RPMI7951 (cell line): Measurements from ENCODE around the gene NUTF2. TPM values are rescaled to one million over a fixed set of nuclear protein-coding genes. Genes with fewer than 3 reads are reported as not detected.
"Not testable (repeated sequence)": the region's sequence is repeated elsewhere in the genome, so short reads cannot be mapped to it uniquely, and the experiment has no call there.

Experiments
- DNase-seq: peaks from one replicate; pipeline ENCODE4 v3.0.0-alpha.2; 2012; ENCODE audit warnings: low read depth
- total RNA-seq: library from RNA; depleted of rRNA; stranded (reverse); fragments of >200 nt; shearing (Covaris generic); gene quantifications from 2 replicates; pipeline ENCODE4 v1.2.3, GENCODE V29; 2014

Gene NUTF2
- total RNA-seq, 1 experiment from 2014 or later: 459 TPM

DNA sequence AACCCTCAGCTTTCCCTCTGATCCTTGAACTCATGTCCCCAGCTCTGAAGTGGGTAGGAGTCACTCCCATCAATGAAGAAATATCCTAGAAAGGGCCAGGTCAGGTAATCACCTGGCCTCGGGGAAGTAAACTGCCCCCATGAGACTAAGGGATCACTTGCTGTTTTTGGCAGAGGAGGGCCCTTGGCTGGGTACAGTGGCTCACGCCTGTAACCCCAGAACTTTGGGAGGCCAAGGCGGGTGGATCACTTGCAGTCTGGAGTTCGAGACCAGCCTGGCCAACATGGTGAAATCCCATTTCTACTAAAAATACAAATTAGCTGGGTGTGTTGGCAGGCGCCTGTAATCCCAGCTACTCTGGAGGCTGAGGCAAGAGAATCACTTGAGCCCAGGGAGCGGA, 17.3 kb downstream of the NUTF2 start:
- DNase-seq: not testable (repeated sequence)

DNA sequence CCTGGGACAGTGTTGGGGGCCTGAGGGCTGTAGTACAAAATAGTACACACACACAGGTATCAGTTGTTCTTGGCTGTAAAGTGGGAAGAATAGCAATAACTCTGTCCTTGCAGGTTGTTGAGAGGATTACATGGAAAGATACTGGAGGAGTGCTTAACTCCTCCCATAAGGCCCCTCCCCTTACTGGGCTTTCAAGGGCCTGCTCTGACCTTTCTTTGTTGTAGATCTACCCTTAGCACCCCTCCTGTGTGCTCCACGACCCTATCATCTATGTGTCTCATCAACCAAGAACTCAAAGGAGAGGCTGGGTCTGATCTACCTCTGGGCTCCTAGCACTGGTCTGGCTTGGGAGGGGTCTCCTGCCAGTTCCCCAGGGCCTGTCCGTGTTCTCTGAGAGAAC, 17.9 kb downstream of the NUTF2 start:
- DNase-seq: no peak

- peak; percentile 64 for DNase-seq
These were observed 18.6 kb downstream of the NUTF2 start for GRCh38 chr16:67865318-67865717.

DNA sequence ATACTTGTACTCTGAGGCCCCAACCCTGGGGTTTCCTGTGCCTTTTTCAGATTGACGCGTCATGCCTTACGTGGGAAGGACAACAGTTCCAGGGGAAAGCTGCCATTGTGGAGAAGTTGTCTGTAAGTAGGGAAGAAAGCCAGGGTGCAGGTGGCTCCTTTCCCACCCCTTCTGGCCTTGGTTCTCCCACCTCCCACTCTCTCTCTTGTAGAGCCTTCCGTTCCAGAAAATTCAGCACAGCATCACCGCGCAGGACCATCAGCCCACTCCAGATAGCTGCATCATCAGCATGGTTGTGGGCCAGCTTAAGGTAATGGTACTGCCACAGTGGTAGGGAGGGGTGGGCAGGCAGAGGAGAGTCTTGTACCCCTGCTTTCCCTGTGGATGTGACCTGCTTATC, 21.6 kb downstream of the NUTF2 start:
- no peak for DNase-seq

GRCh38 chr16:67869653-67870052, 22.9 kb downstream of the NUTF2 start:
- DNase-seq: no peak

GRCh38 chr16:67871256-67871655, 24.5 kb downstream of the NUTF2 start:
- DNase-seq: no peak

DNA sequence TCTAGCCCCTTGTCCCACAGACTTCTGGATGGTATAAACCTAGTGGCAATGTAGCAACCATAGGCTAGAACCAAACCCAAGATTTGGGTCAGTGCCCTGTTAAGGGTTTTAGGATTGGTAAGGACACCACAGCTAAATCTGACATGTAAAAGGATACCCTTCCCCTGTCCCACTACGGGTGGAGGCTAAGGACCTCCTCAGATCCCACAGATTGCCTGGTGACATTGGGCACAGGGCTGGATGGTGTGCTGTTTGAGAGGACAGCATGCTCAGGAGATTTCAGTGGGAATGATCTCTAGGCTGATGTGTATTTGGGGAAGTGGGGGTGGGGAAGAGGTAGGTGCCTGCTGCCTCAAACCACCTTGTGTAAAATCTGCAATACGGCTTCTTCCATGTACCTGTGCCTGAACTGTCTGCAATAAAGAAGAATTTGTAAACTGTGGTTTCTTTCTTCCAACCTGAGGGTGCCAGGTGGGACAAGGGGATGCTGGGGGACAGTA, 25.4 kb downstream of the NUTF2 start:
- DNase-seq: no peak

- peak; percentile 82 for DNase-seq
These were observed 26.1 kb downstream of the NUTF2 start, which contains the start of gene EDC4 for GRCh38 chr16:67872631-67873434. TSS of gene EDC4 (plus strand) at chr16:67873052. CDS start at chr16:67873262, 210 bp downstream.

DNA sequence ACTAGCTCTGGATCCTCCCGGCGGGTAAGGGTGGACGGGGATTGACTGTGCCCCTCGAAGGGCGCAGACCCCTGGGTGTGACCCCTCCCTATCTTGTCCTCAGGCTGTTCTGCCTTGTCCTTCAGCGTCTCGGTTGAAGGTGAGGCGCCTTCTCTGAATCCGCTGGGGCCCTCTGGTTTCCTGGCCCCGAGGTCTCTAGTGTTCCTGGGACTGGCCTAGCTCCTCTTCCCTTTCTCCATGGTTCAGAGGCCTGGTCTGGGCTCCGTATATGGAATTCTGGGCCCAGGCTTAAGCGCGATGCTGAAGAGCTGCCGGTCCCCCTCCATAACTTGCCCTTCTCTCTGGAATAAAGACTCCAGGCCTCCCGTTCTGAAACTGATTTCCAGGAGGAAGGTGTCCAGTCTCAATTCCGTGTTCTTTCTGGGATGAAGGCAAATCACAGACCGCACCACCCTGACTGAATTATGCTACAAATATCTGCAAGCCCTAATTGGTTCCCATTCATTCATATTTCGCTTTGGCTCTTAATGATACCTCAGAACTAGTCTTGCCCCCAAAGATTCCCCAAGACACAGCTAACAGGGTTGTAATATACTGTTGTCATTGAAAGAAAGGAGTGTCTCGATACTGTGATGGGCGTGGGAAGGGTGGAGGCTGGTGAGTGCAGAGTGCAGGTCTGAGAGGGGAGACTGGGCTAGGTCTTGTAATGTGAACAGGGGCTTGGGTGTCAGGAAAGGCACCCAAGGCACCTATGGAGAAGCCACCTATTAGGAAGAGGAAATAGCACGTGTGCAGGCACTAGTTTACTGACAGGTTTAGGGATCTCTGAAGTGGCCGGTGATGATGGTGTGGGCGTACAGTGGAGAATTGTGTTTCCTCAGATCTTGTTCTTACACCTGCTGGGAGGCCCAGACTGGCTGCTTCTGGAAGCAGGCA, 27.0 kb downstream of the NUTF2 start:
- DNase-seq: no peak

DNA sequence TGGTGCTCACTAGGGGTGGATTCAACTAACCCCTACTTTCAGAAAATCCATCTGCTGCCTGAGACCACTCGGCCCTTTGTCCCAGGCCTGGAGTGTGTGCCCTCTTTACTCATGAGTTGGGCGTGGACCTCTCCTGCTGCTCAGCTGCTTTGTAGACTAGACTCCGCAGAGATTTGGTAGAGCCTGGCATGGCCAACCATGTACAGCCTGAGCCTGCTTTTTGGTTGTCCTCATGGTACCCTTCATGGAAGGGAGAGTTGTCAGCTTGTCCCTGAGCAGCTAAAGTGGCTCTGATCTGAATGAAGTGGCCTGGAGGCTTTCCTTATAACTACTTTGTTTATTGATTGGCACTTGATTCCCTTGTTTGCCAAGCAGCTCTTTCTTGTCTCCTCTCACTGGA, 27.6 kb downstream of the NUTF2 start:
- no peak for DNase-seq

- DNase-seq: no peak
These were observed 30.3 kb downstream of the NUTF2 start for GRCh38 chr16:67877064-67877463.

DNA sequence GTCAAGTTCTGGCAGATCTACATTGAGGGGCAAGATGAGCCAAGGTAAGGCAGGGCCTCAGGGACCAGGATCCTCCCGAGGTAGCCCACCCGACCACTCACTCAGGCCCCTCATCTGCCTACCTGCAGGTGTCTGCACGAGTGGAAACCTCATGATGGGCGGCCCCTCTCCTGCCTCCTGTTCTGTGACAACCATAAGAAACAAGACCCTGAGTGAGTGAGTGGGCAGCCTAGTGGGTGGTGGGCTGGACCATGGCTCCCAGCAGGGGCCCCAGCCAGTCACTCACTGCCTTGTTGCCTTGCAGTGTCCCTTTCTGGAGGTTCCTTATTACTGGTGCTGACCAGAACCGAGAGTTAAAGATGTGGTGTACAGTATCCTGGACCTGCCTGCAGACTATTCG, 31.5 kb downstream of the NUTF2 start:
- no peak for DNase-seq

- no peak for DNase-seq
These were observed 32.1 kb downstream of the NUTF2 start for GRCh38 chr16:67878846-67879245.

- no peak for DNase-seq
These were observed 32.7 kb downstream of the NUTF2 start for GRCh38 chr16:67879462-67879861.

GRCh38 chr16:67879936-67880335, 33.2 kb downstream of the NUTF2 start:
- no peak for DNase-seq

- no peak for DNase-seq
These were observed 33.9 kb downstream of the NUTF2 start for GRCh38 chr16:67880584-67880983.

DNA sequence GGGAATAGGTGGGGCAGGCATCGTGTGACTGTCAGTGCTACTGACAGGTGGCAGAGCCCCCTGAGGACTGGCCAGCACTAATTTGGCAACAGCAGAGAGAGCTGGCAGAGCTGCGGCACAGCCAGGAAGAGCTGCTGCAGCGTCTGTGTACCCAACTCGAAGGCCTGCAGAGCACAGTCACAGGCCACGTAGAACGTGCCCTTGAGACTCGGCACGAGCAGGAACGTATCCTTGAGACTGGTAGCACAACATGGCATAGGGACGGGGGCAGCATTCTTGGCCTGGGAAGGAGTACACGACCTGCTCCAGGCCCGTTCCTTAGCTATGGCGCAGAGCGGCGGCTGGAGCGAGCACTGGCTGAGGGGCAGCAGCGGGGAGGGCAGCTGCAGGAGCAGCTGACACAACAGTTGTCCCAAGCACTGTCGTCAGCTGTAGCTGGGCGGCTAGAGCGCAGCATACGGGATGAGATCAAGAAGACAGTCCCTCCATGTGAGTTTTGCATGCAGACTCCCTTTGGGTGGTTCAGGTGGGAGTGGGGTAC, 35.0 kb downstream of the NUTF2 start:
- no peak for DNase-seq

DNA sequence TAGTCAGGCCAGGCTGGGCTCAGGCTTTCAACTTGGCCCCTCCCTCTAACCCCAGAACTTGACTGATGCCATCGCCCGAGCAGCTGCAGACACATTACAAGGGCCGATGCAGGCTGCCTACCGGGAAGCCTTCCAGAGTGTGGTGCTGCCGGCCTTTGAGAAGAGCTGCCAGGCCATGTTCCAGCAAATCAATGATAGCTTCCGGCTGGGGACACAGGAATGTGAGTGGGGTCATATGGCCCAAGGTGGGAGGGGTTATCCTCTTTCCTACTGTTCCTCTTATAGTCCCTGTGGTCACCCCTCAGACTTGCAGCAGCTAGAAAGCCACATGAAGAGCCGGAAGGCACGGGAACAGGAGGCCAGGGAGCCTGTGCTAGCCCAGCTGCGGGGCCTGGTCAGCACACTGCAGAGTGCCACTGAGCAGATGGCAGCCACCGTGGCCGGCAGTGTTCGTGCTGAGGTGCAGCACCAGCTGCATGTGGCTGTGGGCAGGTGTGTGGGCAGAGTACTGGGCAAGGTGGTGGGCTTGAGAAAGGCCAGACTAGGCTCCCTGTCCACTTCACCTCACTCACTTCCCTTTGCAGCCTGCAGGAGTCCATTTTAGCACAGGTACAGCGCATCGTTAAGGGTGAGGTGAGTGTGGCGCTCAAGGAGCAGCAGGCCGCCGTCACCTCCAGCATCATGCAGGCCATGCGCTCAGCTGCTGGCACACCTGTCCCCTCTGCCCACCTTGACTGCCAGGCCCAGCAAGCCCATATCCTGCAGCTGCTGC, 35.8 kb downstream of the NUTF2 start:
- DNase-seq: peak; percentile 58

GRCh38 chr16:67883146-67883871, 36.6 kb downstream of the NUTF2 start:
- DNase-seq: no peak

DNA sequence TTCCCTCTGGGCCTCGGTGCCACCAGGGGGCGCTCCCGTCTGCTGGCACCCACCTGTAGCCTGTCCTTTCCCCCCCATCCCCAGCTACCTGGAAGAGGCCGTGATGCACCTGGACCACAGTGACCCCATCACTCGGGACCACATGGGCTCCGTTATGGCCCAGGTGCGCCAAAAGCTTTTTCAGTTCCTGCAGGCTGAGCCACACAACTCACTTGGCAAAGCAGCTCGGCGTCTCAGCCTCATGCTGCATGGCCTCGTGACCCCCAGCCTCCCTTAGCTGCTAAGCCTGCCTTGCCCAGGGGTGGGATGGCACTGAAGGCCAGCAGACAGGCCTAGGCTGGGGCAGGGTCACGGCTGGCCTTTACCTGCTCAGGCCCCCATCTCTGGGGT, 37.1 kb downstream of the NUTF2 start:
- peak; percentile 27 for DNase-seq

GRCh38 chr16:67884684-67885083, 38.0 kb downstream of the NUTF2 start, which contains the start of gene NRN1L:
TSS of gene NRN1L (plus strand) at chr16:67884885. CDS start at chr16:67884904, 19 bp downstream.
- peak; percentile 14 for DNase-seq
